Measurements from ENCODE around the gene CUEDC1. TPM values are rescaled to one million over a fixed set of nuclear protein-coding genes. Genes with fewer than 3 reads are reported as not detected.

CUEDC1 gene
- total RNA-seq, 4 donors from 2014 or later = 17.1 to 25.7 (median 22.1) TPM

- DNase-seq (ENCODE audit: low spot score) = no peak
- no peak for ATAC-seq (ENCODE audit: low FRiP score)
- TF ChIP-seq CTCF (IDR thresholded peaks at IDR 0.05) = no peak
Measured at GRCh38 chr17:57949649-57950048, 5.6 kb downstream of the CUEDC1 start.

GRCh38 chr17:57948555-57949420 is 6.4 kb downstream of the CUEDC1 start:
- TF ChIP-seq CTCF (IDR thresholded peaks at IDR 0.05) = no peak
- no peak for DNase-seq (ENCODE audit: low spot score)
- peak; percentile 87 for ATAC-seq (ENCODE audit: low FRiP score)

- peak; percentile 31 for ATAC-seq (ENCODE audit: low FRiP score)
- TF ChIP-seq CTCF (IDR thresholded peaks at IDR 0.05) = no peak
- no peak for DNase-seq (ENCODE audit: low spot score)
Measured at GRCh38 chr17:57948169-57948554, 7.0 kb downstream of the CUEDC1 start.

GRCh38 chr17:57947369-57947768 is 7.8 kb downstream of the CUEDC1 start:
- TF ChIP-seq CTCF (IDR thresholded peaks at IDR 0.05) = no peak
- ATAC-seq (ENCODE audit: low FRiP score) = no peak
- no peak for DNase-seq (ENCODE audit: low spot score)

- TF ChIP-seq CTCF (IDR thresholded peaks at IDR 0.05) = no peak
- DNase-seq (ENCODE audit: low spot score) (no peak), ATAC-seq (ENCODE audit: low FRiP score) (peak; percentile 49)
Measured at GRCh38 chr17:57946798-57947358, 8.3 kb downstream of the CUEDC1 start.

- ATAC-seq (ENCODE audit: low FRiP score) (peak; percentile 2), DNase-seq (ENCODE audit: low spot score) (no peak)
- no peak for TF ChIP-seq CTCF (IDR thresholded peaks at IDR 0.05)
Measured at GRCh38 chr17:57945996-57946797, 9.0 kb downstream of the CUEDC1 start.

Data from omental fat pad (tissue), 4 donors.